ENCODE measurements around the gene MALSU1.

DNA sequence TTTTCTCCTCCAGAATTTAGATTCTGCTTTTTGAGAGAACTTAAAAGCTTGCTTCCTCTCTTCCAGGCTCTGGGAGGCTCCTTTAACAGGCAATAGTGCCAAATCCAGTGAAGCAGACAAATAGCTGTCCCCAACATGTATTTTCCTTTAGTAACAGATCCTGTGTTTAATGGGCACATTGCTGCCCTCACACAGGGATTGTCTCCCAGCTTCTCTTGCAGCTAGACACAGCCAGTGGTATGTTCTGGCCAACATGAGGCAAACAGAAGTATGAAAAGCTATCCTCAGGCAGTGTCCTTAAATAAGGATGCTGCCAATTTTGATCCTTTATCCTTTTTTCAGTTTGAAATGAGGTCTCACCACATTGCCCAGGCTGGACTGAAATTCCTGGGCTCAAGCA lies 38.2 kb downstream of the MALSU1 start:
- TF ChIP-seq CTCF (IDR thresholded peaks at IDR 0.05) (no peak), POLR2A (IDR thresholded peaks at IDR 0.05) (no peak), POLR2AphosphoS5 (IDR thresholded peaks at IDR 0.05) (no peak)

All from transverse colon (tissue), 4 donors.